Measurements from ENCODE around the gene VENTX.

VENTX gene

GRCh38 chr10:133237588-133238465 lies at the start of gene VENTX:
VENTX (plus strand) TSS chr10:133237855; CDS start chr10:133237915, 60 bp downstream.
- no peak within 1 kb of the TSS for H3K27ac ChIP-seq
- no peaks in the 10 kb centered on the region for H3K9me3 ChIP-seq
- no peak for TF ChIP-seq Cebpa-rat (IDR thresholded peaks at IDR 0.05)
- no peaks in the 10 kb centered on the region for H3K36me3 ChIP-seq
- peak within 1 kb of the TSS; percentile 40 for H3K4me2 ChIP-seq
- H3K27me3 ChIP-seq, result peaks cover 84% of the 10 kb centered on the region
- peaks cover 64% of the 10 kb centered on the region for H3K4me1 ChIP-seq
- no peak within 1 kb of the TSS for H3K9ac ChIP-seq
- peaks cover 37% of the 10 kb centered on the region for H4K20me1 ChIP-seq
- 0 out of 2 replicates have a peak within 1 kb of the TSS, but pooled peaks have one; percentile 25 for H3K4me3 ChIP-seq

GRCh38 chr10:133187906-133188681 lies 49.6 kb upstream of the VENTX start:
- Histone ChIP-seq H3K4me2 (peak overlapping the region; percentile 75), H3K36me3 (no peaks in the 10 kb centered on the region), H4K20me1 (peaks cover 25% of the 10 kb centered on the region; the same call in 1 of the 2 replicates), H3K9ac (no peak overlapping the region), H3K9me3 (peaks cover 11% of the 10 kb centered on the region; the same call in 1 of the 2 replicates), H3K4me1 (peaks cover 61% of the 10 kb centered on the region), H3K27ac (0 out of 2 replicates have a peak overlapping the region, but pooled peaks have one; percentile 1), H3K27me3 (peaks cover 3% of the 10 kb centered on the region; the same call in 1 of the 2 replicates), H3K4me3 (no peak overlapping the region)
- no peak for TF ChIP-seq Cebpa-rat (IDR thresholded peaks at IDR 0.05)

- peaks cover 49% of the 10 kb centered on the region for H3K4me1 ChIP-seq
Observed at GRCh38 chr10:133189256-133189655, 48.4 kb upstream of the VENTX start.

GRCh38 chr10:133189726-133190125 lies 47.9 kb upstream of the VENTX start:
- Histone ChIP-seq H3K36me3 (no peaks in the 10 kb centered on the region), H4K20me1 (peaks cover 15% of the 10 kb centered on the region; the same call in 1 of the 2 replicates), H3K9ac (no peak overlapping the region), H3K27me3 (no peaks in the 10 kb centered on the region), H3K4me3 (no peak overlapping the region), H3K27ac (no peak overlapping the region), H3K9me3 (peaks cover 25% of the 10 kb centered on the region; the same call in 1 of the 2 replicates), H3K4me2 (no peak overlapping the region), H3K4me1 (peaks cover 45% of the 10 kb centered on the region)
- TF ChIP-seq Cebpa-rat (IDR thresholded peaks at IDR 0.05), result no peak

More at GRCh38 chr10:133189256-133189655, 48.4 kb upstream of the VENTX start:
- no peaks in the 10 kb centered on the region for H3K27me3 ChIP-seq
- no peak overlapping the region for H3K9ac ChIP-seq
- peaks cover 21% of the 10 kb centered on the region; the same call in 1 of the 2 replicates for H3K9me3 ChIP-seq
- no peak overlapping the region for H3K27ac ChIP-seq
- H4K20me1 ChIP-seq, result peaks cover 18% of the 10 kb centered on the region; the same call in 1 of the 2 replicates
- H3K4me3 ChIP-seq, result no peak overlapping the region
- no peak for TF ChIP-seq Cebpa-rat (IDR thresholded peaks at IDR 0.05)
- H3K36me3 ChIP-seq, result no peaks in the 10 kb centered on the region
- H3K4me2 ChIP-seq, result peak overlapping the region; percentile 65

GRCh38 chr10:133190225-133190624 lies 47.4 kb upstream of the VENTX start:
- no peak for TF ChIP-seq Cebpa-rat (IDR thresholded peaks at IDR 0.05)
- Histone ChIP-seq H3K4me2 (no peak overlapping the region), H3K4me3 (no peak overlapping the region), H3K36me3 (no peaks in the 10 kb centered on the region), H3K9me3 (peaks cover 25% of the 10 kb centered on the region; the same call in 1 of the 2 replicates), H3K9ac (no peak overlapping the region), H4K20me1 (peaks cover 12% of the 10 kb centered on the region; the same call in 1 of the 2 replicates), H3K27me3 (no peaks in the 10 kb centered on the region), H3K4me1 (peaks cover 40% of the 10 kb centered on the region), H3K27ac (no peak overlapping the region)

- H3K4me2 ChIP-seq, result no peak overlapping the region
- H3K4me1 ChIP-seq, result peaks cover 32% of the 10 kb centered on the region
- peaks cover 25% of the 10 kb centered on the region; the same call in 1 of the 2 replicates for H3K9me3 ChIP-seq
- TF ChIP-seq Cebpa-rat (IDR thresholded peaks at IDR 0.05), result no peak
- no peaks in the 10 kb centered on the region for H3K27me3 ChIP-seq
- H3K27ac ChIP-seq, result no peak overlapping the region
- H4K20me1 ChIP-seq, result peaks cover 12% of the 10 kb centered on the region; the same call in 1 of the 2 replicates
- no peak overlapping the region for H3K4me3 ChIP-seq
- H3K36me3 ChIP-seq, result no peaks in the 10 kb centered on the region
- H3K9ac ChIP-seq, result no peak overlapping the region
Observed at GRCh38 chr10:133191651-133192050, 46.0 kb upstream of the VENTX start.

- TF ChIP-seq Cebpa-rat (IDR thresholded peaks at IDR 0.05), result no peak
- no peak overlapping the region for H3K27ac ChIP-seq
- H3K4me2 ChIP-seq, result no peak overlapping the region
- no peaks in the 10 kb centered on the region for H3K27me3 ChIP-seq
- peaks cover 19% of the 10 kb centered on the region for H3K4me1 ChIP-seq
- peaks cover 4% of the 10 kb centered on the region; the same call in 1 of the 2 replicates for H4K20me1 ChIP-seq
- H3K4me3 ChIP-seq, result no peak overlapping the region
- H3K36me3 ChIP-seq, result no peaks in the 10 kb centered on the region
- H3K9ac ChIP-seq, result no peak overlapping the region
- H3K9me3 ChIP-seq, result peaks cover 25% of the 10 kb centered on the region; the same call in 1 of the 2 replicates
Observed at GRCh38 chr10:133194151-133194550, 43.5 kb upstream of the VENTX start.

- Histone ChIP-seq H3K27me3 (no peaks in the 10 kb centered on the region), H3K9ac (no peak overlapping the region), H3K27ac (no peak overlapping the region), H3K4me1 (peaks cover 24% of the 10 kb centered on the region), H4K20me1 (no peaks in the 10 kb centered on the region), H3K4me2 (no peak overlapping the region), H3K36me3 (no peaks in the 10 kb centered on the region), H3K4me3 (no peak overlapping the region), H3K9me3 (peaks cover 25% of the 10 kb centered on the region; the same call in 1 of the 2 replicates)
- TF ChIP-seq Cebpa-rat (IDR thresholded peaks at IDR 0.05), result no peak
Observed at GRCh38 chr10:133195096-133195495, 42.6 kb upstream of the VENTX start.

GRCh38 chr10:133195611-133196010 lies 42.0 kb upstream of the VENTX start:
- no peak for TF ChIP-seq Cebpa-rat (IDR thresholded peaks at IDR 0.05)
- H3K27ac ChIP-seq, result no peak overlapping the region
- no peaks in the 10 kb centered on the region for H4K20me1 ChIP-seq
- H3K36me3 ChIP-seq, result no peaks in the 10 kb centered on the region
- H3K4me2 ChIP-seq, result no peak overlapping the region
- H3K9me3 ChIP-seq, result peaks cover 25% of the 10 kb centered on the region; the same call in 1 of the 2 replicates
- no peak overlapping the region for H3K9ac ChIP-seq
- H3K27me3 ChIP-seq, result no peaks in the 10 kb centered on the region
- peaks cover 26% of the 10 kb centered on the region for H3K4me1 ChIP-seq
- no peak overlapping the region for H3K4me3 ChIP-seq

Measured in BLaER1 (cell line).